ENCODE data around the gene RNF151. TPM values are rescaled to one million over a fixed set of nuclear protein-coding genes. Genes with fewer than 3 reads are reported as not detected.

Gene RNF151
- total RNA-seq, 1 experiment from 2014 or later: not detected

DNA sequence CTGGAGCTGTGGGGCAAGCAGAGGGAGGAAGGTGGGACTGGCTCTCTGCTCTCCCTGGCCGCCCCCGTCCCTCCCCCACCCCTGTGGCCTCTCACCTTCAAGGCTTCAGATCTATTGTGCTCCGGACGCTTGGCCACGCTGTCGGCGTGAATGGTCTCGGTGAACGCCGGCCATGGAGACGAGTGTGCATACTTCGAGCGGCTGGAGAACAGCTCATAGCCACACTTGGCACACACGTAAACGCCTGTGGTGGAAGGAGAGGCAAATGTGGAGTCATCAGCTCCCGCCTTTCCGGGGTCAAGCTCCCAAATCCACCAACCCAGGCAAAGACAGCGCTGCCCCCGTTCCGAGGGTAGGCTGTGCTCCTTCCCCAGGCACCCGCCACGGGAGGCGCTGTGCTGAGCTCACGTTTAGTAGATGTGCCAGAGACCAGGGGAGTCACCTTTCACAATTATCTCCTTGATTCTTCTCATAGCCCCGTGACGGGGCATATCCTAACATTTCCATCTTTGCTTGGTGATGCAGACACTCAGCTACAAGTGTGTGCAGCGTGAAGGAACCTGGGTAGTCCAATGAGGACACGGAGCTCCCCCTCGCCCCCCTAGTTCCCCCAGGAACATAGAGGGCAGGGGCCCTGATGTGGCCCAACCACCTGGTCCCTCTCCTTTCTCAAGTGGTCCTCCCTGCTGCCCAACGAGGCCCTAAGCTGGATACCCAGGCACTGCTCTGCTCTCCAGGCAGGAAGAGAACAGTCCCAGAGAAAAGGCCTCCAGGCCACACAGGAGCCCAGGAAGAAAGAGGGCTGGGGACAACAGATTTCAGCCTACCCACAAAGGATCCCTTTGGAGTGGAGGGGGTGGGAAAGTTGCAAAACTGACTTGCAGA is 25.3 kb upstream of the RNF151 start:
- BruUV-seq (replicated peaks): no TSS peak
- TF ChIP-seq, protein P1, sequence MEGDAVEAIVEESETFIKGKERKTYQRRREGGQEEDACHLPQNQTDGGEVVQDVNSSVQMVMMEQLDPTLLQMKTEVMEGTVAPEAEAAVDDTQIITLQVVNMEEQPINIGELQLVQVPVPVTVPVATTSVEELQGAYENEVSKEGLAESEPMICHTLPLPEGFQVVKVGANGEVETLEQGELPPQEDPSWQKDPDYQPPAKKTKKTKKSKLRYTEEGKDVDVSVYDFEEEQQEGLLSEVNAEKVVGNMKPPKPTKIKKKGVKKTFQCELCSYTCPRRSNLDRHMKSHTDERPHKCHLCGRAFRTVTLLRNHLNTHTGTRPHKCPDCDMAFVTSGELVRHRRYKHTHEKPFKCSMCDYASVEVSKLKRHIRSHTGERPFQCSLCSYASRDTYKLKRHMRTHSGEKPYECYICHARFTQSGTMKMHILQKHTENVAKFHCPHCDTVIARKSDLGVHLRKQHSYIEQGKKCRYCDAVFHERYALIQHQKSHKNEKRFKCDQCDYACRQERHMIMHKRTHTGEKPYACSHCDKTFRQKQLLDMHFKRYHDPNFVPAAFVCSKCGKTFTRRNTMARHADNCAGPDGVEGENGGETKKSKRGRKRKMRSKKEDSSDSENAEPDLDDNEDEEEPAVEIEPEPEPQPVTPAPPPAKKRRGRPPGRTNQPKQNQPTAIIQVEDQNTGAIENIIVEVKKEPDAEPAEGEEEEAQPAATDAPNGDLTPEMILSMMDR (IDR thresholded peaks at IDR 0.05; ENCODE audit: unreplicated experiment): no peak
- POLR2A ChIA-PET: interaction anchor here (1.4 to 2.8 kb wide), 4 partner anchors 17 to 23 kb away, joined by 3 to 33 read pairs (median 8); partner anchors contain the start of genes NDUFB10 and RPS2

DNA sequence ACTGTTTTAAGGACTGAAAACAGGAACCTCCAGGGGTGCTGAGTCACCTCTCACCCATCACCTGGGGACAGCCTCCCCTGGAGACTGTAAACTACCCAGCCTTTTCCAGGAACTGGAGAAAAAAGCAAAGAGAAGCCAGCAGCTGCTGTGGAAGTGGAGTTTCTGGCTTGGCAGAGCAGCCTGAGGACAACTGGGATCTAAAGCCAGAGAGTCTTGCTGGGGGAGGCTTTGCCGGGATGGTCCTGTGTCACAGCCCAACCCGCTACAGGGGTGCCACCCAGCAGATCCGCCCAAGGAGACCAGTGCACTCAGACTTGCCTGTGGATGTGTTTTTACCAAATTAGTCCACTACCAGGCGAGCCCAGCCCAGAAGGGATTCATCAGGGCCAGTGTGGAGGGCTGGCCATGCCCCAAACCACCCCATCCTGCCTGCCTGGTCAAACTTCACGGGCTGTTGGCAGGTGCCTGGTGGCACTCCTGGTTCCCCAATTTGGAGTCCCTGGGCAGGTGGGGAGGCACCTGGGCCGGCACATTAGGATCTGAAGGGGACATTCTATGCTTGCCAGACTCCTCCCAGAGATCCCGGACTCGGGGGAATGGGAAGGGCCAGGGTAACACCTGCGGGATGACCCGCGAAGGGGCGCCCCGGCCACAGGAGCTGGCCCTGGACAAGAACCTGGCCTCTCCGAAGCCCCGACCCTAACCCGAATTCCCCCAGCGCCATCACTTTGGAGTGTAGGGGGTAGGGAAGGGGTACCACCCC is 24.4 kb upstream of the RNF151 start:
- ChIA-PET POLR2A (interaction anchor here (0.8 to 2.8 kb wide), 6 partner anchors 10 to 213 kb away, joined by 3 to 33 read pairs (median 10); partner anchors contain the start of genes NDUFB10, RPS2 and TRAF7), CTCF (interaction anchor here (0.5 to 1.8 kb wide), 6 partner anchors 9 to 198 kb away, joined by 3 to 8 read pairs (median 4); no protein-coding TSS in a partner anchor)
- no TSS peak for BruUV-seq (replicated peaks)
- peaks cover 5% of the 10 kb centered on the region for H3K4me1 Mint-ChIP-seq (ENCODE audit: insufficient read depth, unreplicated experiment)
- intact Hi-C loops (cut with micrococcal nuclease): no loop called here
- TF ChIP-seq, protein P1 (IDR thresholded peaks at IDR 0.05; ENCODE audit: unreplicated experiment): no peak
- peak overlapping the region; percentile 87 for H3K4me3 Mint-ChIP-seq (ENCODE audit: unreplicated experiment)
- H3K36me3 Mint-ChIP-seq (ENCODE audit: insufficient read depth, unreplicated experiment): peaks cover 18% of the 10 kb centered on the region
- peak; percentile 66 for DNase-seq (ENCODE audit: unreplicated experiment)
- peak overlapping the region; percentile 42 for H3K27ac Mint-ChIP-seq (ENCODE audit: low read depth, unreplicated experiment)
- no peaks in the 10 kb centered on the region for H3K9me3 Mint-ChIP-seq (ENCODE audit: unreplicated experiment)
- H3K27me3 Mint-ChIP-seq (ENCODE audit: insufficient read depth, unreplicated experiment): no peaks in the 10 kb centered on the region

More for the DNA sequence above, 25.3 kb upstream of the RNF151 start:
- Mint-ChIP-seq H3K4me3 (ENCODE audit: unreplicated experiment) (peak overlapping the region; percentile 87), H3K27ac (ENCODE audit: low read depth, unreplicated experiment) (no peak overlapping the region), H3K27me3 (ENCODE audit: insufficient read depth, unreplicated experiment) (no peaks in the 10 kb centered on the region), H3K9me3 (ENCODE audit: unreplicated experiment) (no peaks in the 10 kb centered on the region), H3K36me3 (ENCODE audit: insufficient read depth, unreplicated experiment) (peaks cover 22% of the 10 kb centered on the region), H3K4me1 (ENCODE audit: insufficient read depth, unreplicated experiment) (peaks cover 5% of the 10 kb centered on the region)
- intact Hi-C loops (cut with micrococcal nuclease): no loop called here
- DNase-seq (ENCODE audit: unreplicated experiment): no peak
- CTCF ChIA-PET: interaction anchor here (0.5 to 1.8 kb wide), 5 partner anchors 10 to 181 kb away, joined by 3 to 8 read pairs (median 3); no protein-coding TSS in a partner anchor

DNA sequence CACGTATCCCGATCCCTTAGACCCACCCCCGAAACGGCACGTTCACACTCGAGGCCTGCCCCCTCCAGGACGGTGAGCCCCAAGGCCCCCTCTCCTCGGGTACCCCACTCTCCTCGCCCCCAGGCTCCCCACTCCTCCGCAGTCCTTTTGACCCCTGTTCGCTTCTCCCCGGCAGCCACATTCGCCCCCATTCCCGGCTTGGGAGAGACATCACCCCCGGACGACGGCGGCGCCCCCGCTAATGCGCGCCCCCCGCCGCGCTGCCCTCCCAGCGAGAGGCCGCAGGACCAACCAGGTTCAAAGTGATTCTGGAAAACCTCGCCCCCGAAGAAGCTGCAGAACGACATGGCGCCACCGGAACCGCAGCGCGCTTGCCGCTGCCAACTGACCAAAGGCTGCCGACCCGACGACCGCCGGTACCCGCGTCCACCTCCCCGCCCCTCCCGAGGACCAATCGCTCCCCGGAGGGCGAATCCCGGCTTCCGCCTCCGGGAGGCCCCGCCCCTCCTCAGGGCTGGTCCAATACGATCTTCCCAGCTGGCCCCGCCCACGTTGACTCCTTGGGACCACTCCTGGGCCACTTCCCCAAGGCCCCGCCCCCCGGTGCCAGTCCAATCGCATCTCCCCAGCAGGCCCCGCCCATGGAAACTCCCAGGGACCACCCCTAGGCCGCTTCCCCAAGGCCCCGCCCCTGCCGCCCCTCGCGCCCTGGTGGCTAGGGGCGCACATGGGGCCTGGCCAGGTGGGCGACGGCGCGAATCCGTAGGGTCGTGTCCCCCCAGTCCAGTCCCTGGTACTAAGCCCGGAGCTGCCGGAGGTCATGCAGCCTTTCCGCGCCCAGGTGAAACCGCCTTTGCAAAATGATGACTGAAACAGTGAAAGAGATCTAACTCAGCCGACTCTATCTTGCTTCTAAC is 23.6 kb upstream of the RNF151 start, which contains the start of gene MSRB1:
MSRB1 (minus strand) TSS at position 390 of the 917 bp plus-strand sequence; CDS start at position 347, 43 bp downstream.
- DNase-seq (ENCODE audit: unreplicated experiment): peak; percentile 99
- peak within 1 kb of the TSS; percentile 42 for H3K27ac Mint-ChIP-seq (ENCODE audit: low read depth, unreplicated experiment)
- H3K4me3 Mint-ChIP-seq (ENCODE audit: unreplicated experiment): peak within 1 kb of the TSS; percentile 87
- BruUV-seq (replicated peaks): no TSS peak
- TF ChIP-seq, protein P1 (IDR thresholded peaks at IDR 0.05; ENCODE audit: unreplicated experiment): no peak
- no peaks in the 10 kb centered on the region for H3K27me3 Mint-ChIP-seq (ENCODE audit: insufficient read depth, unreplicated experiment)
- peaks cover 5% of the 10 kb centered on the region for H3K4me1 Mint-ChIP-seq (ENCODE audit: insufficient read depth, unreplicated experiment)
- CTCF ChIA-PET: interaction anchor here (0.6 to 1.4 kb wide), 3 partner anchors 9 to 197 kb away, joined by 3 to 4 read pairs (median 3); no protein-coding TSS in a partner anchor
- peaks cover 11% of the 10 kb centered on the region for H3K36me3 Mint-ChIP-seq (ENCODE audit: insufficient read depth, unreplicated experiment)
- POLR2A ChIA-PET: interaction anchor here (0.6 to 2.8 kb wide), 13 partner anchors 9 to 212 kb away, joined by 3 to 33 read pairs (median 3); partner anchors contain the start of genes NDUFB10, NUBP2, RPS2 and SPSB3
- H3K9me3 Mint-ChIP-seq (ENCODE audit: unreplicated experiment): no peaks in the 10 kb centered on the region
- intact Hi-C loops (cut with micrococcal nuclease): no loop called here
